ENCODE measurements around the gene NRROS. TPM values are rescaled to one million over a fixed set of nuclear protein-coding genes. Genes with fewer than 3 reads are reported as not detected.

Gene NRROS
- total and polyA plus RNA-seq, 2 donors from 2014 or later = 2.0 to 11.6 TPM

- intact Hi-C loops (cut with DNase I) = no loop called here
- TF ChIP-seq CTCF (IDR thresholded peaks at IDR 0.05; ENCODE audit: borderline replicate concordance, extremely low read depth, insufficient read depth) = no peak
- Histone ChIP-seq H3K4me1 (ENCODE audit: control insufficient read depth in 2 of 3, insufficient read depth in 2 of 3, low read depth in 1 of 3, low read length in 3 of 3) (peaks cover 0 to 9% (median 0%) of the 10 kb centered on the region in 3 donors), H3K27me3 (ENCODE audit: control insufficient read depth, insufficient read depth, low read length) (no peaks in the 10 kb centered on the region), H3K27ac (ENCODE audit: low read depth in 2 of 2, low read length in 2 of 2) (no peak overlapping the region), H3K9ac (ENCODE audit: low read length in 3 of 3) (peak overlapping the region in 1 of 3 donors; percentile 36), H3K9me3 (ENCODE audit: control insufficient read depth in 2 of 3, insufficient read depth in 1 of 3, low read length in 3 of 3) (no peaks in the 10 kb centered on the region), H3K4me3 (ENCODE audit: low read length in 3 of 3) (peak overlapping the region; percentile 42 to 56 (median 56)), H3K36me3 (ENCODE audit: control insufficient read depth in 2 of 3, insufficient read depth in 3 of 3, low read length in 3 of 3) (no peaks in the 10 kb centered on the region)
- FAIRE-seq (no peak), DNase-seq (peak in 1 of 5 donors; percentile 68)
Measured at GRCh38 chr3:196640297-196641018, 964 bp downstream of the NRROS start.

GRCh38 chr3:196641333-196642054 lies 2.0 kb downstream of the NRROS start:
- peak overlapping the region in 1 of 3 donors; percentile 10 for H3K4me3 ChIP-seq (ENCODE audit: low read length in 3 of 3)
- no peak for TF ChIP-seq CTCF (IDR thresholded peaks at IDR 0.05; ENCODE audit: borderline replicate concordance, extremely low read depth, insufficient read depth)
- H3K9me3 ChIP-seq (ENCODE audit: control insufficient read depth in 2 of 3, insufficient read depth in 1 of 3, low read length in 3 of 3) = no peaks in the 10 kb centered on the region
- DNase-seq (peak in 1 of 5 donors; percentile 22), FAIRE-seq (no peak)
- no peaks in the 10 kb centered on the region for H3K36me3 ChIP-seq (ENCODE audit: control insufficient read depth in 2 of 3, insufficient read depth in 3 of 3, low read length in 3 of 3)
- H3K27ac ChIP-seq (ENCODE audit: low read depth in 2 of 2, low read length in 2 of 2) = no peak overlapping the region
- intact Hi-C loops (cut with DNase I) = no loop called here
- H3K27me3 ChIP-seq (ENCODE audit: control insufficient read depth, insufficient read depth, low read length) = no peaks in the 10 kb centered on the region
- H3K9ac ChIP-seq (ENCODE audit: low read length in 3 of 3) = no peak overlapping the region
- peaks cover 0 to 9% (median 0%) of the 10 kb centered on the region in 3 donors for H3K4me1 ChIP-seq (ENCODE audit: control insufficient read depth in 2 of 3, insufficient read depth in 2 of 3, low read depth in 1 of 3, low read length in 3 of 3)

- FAIRE-seq (no peak), DNase-seq (peak in 1 of 5 donors; percentile 56)
- H3K36me3 ChIP-seq (ENCODE audit: control insufficient read depth in 2 of 3, insufficient read depth in 3 of 3, low read length in 3 of 3) = no peaks in the 10 kb centered on the region
Measured at GRCh38 chr3:196642434-196642833, 2.9 kb downstream of the NRROS start.

More at GRCh38 chr3:196642434-196642833, 2.9 kb downstream of the NRROS start:
- Histone ChIP-seq H3K4me1 (ENCODE audit: control insufficient read depth in 2 of 3, insufficient read depth in 2 of 3, low read depth in 1 of 3, low read length in 3 of 3) (peaks cover 0 to 9% (median 0%) of the 10 kb centered on the region in 3 donors), H3K27ac (ENCODE audit: low read depth in 2 of 2, low read length in 2 of 2) (no peak overlapping the region), H3K4me3 (ENCODE audit: low read length in 3 of 3) (no peak overlapping the region), H3K9ac (ENCODE audit: low read length in 3 of 3) (no peak overlapping the region), H3K27me3 (ENCODE audit: control insufficient read depth, insufficient read depth, low read length) (no peaks in the 10 kb centered on the region), H3K9me3 (ENCODE audit: control insufficient read depth in 2 of 3, insufficient read depth in 1 of 3, low read length in 3 of 3) (no peaks in the 10 kb centered on the region)
- no peak for TF ChIP-seq CTCF (IDR thresholded peaks at IDR 0.05; ENCODE audit: borderline replicate concordance, extremely low read depth, insufficient read depth)
- intact Hi-C loops (cut with DNase I) = no loop called here

Data from kidney (tissue), 14 donors.